GM12891 (cell line): Measurements from ENCODE around the gene ETNK2.

Experiments used
- DNase-seq: peaks from one replicate; pipeline ENCODE4 v3.0.0; 2011; ENCODE audit warnings: low spot score; ENCODE audit not compliant: insufficient read length
- FAIRE-seq: peaks from 2 replicates; lab custom pipeline; 2011; peaks lifted over from hg19 to GRCh38; lab: Jason Lieb, UNC
- PAX5 ChIP-seq: IDR thresholded peaks from 2 replicates; pipeline ENCODE4 v1.6.1; 2011; ENCODE audit warnings: low read length, moderate library complexity, mild to moderate bottlenecking; ENCODE audit not compliant: insufficient read depth, severe bottlenecking
- POLR2A ChIP-seq: IDR thresholded peaks from 2 replicates; pipeline ENCODE4 v1.6.1; 2011; ENCODE audit warnings: low read depth, low read length, control low read depth
- POLR2AphosphoS5 ChIP-seq: IDR thresholded peaks from 2 replicates; pipeline ENCODE4 v1.6.1; 2011; ENCODE audit warnings: low read depth, low read length, control low read depth
- POU2F2 ChIP-seq: IDR thresholded peaks from 2 replicates; pipeline ENCODE4 v1.6.1; 2011; ENCODE audit warnings: low read depth, mild to moderate bottlenecking, control low read depth, low read length, moderate library complexity
- SPI1 ChIP-seq: IDR thresholded peaks from 2 replicates; pipeline ENCODE4 v1.6.1; 2011; ENCODE audit warnings: low read depth, low read length, control low read depth
- TAF1 ChIP-seq: IDR thresholded peaks from 2 replicates; pipeline ENCODE4 v1.6.1; 2011; ENCODE audit warnings: low read depth, low read length, control low read depth

The ETNK2 gene

DNA sequence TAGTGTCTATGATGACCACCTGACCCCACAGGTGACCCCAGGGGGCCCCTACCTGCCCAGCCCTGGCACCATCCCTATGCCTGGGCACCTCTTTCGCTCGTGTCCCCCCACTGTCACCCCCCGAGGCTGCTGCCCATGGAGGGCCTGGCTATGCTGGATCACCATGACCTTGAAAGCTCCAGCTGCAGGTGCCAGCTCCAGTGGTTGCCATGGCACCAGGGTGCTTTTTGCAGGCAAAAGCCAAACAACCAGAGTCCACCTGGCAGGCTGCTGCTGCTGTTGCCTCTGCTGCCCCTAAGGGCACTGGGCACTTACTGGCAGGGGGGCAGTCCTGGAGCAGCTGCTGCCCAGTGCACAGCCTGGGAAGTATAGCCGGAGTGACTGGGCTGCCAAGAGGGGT, 21.7 kb downstream of the ETNK2 start:
- DNase-seq (no peak), FAIRE-seq (no peak)
- no peak for TF ChIP-seq POLR2AphosphoS5
- TF ChIP-seq TAF1: no peak
- no peak for TF ChIP-seq SPI1
- TF ChIP-seq PAX5: no peak
- TF ChIP-seq POU2F2: no peak
- no peak for TF ChIP-seq POLR2A

GRCh38 chr1:204128964-204129896, 22.6 kb downstream of the ETNK2 start:
- FAIRE-seq (peak; percentile 97), DNase-seq (peak; percentile 91)
- TF ChIP-seq TAF1 (no peak), POU2F2 (no peak), POLR2A (no peak), SPI1 (no peak), PAX5 (no peak), POLR2AphosphoS5 (no peak)

DNA sequence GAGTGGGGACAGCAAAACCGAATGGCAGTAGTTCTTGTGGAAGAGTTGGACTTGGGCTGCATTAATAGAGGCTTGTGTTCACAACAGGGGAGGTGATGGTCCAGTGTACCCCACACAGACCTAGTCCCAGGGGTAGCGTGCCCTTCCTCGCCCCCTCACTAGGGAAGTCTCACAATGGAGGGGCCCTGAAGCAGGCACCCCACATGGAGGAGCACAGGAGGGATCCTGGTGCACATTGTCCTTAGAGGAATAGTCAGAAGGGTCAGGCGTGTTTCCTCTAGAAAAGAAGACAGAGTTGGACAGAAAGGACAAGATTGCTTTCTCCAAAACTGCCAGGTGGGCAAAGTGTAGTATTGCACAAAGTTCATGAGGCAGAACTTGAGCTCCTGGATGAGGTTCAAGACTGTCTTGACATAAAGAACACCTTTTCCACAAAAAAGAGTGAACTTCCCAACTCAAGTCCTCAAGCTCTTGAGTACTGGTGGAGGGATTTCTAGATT, 23.3 kb downstream of the ETNK2 start:
- no peak for TF ChIP-seq TAF1
- TF ChIP-seq SPI1: no peak
- no peak for TF ChIP-seq POU2F2
- no peak for TF ChIP-seq POLR2AphosphoS5
- no peak for TF ChIP-seq POLR2A
- TF ChIP-seq PAX5: no peak
- DNase-seq: no peak
- no peak for FAIRE-seq

DNA sequence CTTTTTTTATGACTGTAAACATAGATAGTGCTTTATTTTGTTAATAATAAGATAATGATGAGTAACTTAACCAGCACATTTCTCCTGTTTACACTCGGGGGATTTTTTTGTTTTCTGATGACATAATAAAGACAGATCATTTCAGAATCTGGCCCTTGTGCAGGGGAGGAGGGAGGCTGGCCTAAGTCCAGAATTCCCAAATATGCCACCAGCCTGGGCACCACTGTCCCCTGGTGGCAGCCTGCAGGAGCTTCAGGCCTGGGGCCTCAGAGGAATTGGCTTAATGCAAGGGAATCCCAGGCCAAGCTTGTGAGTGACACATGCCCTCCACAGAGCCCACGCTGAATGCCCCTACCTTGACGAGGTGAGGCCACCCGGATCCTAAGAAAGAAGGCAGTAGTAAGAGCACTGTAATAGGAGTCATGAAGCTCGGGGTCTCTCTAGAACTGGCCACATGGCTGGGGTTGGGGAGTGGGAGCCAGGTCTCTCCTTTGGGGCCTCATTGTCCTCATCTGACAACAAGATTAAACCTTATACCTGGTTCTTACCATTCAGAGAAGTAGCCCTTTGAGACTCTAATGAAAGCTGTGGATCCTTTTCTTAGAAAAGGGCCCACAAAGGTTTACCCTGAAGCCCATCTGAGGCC, 24.1 kb downstream of the ETNK2 start:
- TF ChIP-seq TAF1: no peak
- no peak for TF ChIP-seq PAX5
- TF ChIP-seq SPI1: no peak
- no peak for TF ChIP-seq POLR2A
- TF ChIP-seq POU2F2: no peak
- TF ChIP-seq POLR2AphosphoS5: no peak
- FAIRE-seq (no peak), DNase-seq (no peak)

DNA sequence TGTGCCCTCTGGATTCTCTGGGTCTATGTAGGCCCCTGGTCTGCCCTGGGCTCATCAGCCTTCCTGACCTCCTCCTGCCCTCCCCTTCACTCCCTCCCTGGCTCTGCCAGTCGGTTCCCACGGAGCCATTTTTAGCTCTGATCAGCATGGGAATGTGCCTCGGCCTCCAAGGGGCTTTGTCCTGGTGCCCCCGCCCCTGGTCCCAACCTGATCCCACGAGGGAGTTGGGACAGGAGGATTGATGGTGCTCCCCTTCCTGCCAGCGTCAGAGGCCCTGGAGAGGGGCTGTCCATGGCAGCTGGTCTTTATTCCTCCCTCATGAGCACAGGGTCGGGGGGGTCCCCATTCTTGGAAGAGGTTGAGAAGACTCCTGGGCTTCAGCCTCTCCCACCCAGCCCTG, 24.9 kb downstream of the ETNK2 start:
- TF ChIP-seq PAX5: no peak
- no peak for TF ChIP-seq POLR2AphosphoS5
- TF ChIP-seq SPI1: no peak
- TF ChIP-seq POLR2A: no peak
- TF ChIP-seq TAF1: no peak
- no peak for TF ChIP-seq POU2F2
- FAIRE-seq (no peak), DNase-seq (no peak)

DNA sequence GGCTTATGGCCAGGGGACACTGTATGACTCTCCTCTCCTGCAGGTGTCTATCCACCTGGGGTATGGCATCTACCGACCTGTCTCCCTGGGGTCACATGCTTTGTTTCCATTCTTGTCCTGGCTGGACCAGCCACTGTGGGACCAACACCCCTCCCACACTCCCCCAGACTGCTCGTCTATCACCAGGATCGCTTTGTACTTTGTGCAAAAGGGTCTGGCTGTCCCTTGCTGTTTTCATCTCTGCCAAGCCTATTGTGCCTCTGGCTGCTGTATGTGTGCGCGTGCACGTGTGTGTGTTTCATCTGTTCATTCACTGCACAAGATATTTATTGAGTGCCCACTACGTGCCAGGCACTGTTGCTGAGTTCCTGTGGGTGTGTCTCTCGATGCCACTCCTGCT, 25.5 kb downstream of the ETNK2 start:
- TF ChIP-seq SPI1: no peak
- no peak for TF ChIP-seq PAX5
- no peak for TF ChIP-seq POLR2AphosphoS5
- no peak for TF ChIP-seq POU2F2
- no peak for TF ChIP-seq POLR2A
- no peak for TF ChIP-seq TAF1
- FAIRE-seq (no peak), DNase-seq (no peak)

GRCh38 chr1:204125759-204126351, 26.0 kb downstream of the ETNK2 start:
- FAIRE-seq (no peak), DNase-seq (no peak)
- TF ChIP-seq POLR2A: no peak
- no peak for TF ChIP-seq PAX5
- TF ChIP-seq POU2F2: no peak
- no peak for TF ChIP-seq TAF1
- TF ChIP-seq SPI1: no peak
- no peak for TF ChIP-seq POLR2AphosphoS5

DNA sequence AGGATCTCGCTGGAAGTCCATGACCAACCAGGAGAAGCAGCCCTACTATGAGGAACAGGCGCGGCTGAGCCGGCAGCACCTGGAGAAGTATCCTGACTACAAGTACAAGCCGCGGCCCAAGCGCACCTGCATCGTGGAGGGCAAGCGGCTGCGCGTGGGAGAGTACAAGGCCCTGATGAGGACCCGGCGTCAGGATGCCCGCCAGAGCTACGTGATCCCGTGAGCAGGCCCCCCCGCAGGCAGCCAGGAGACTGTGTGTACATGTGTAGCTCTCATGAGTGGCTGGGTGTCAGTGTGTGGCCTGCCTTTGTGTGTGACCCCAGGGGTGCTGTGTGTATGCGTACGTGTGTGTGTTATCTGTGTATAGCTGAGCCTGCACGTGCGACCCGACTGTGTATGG, 27.2 kb downstream of the ETNK2 start:
- no peak for FAIRE-seq

DNA sequence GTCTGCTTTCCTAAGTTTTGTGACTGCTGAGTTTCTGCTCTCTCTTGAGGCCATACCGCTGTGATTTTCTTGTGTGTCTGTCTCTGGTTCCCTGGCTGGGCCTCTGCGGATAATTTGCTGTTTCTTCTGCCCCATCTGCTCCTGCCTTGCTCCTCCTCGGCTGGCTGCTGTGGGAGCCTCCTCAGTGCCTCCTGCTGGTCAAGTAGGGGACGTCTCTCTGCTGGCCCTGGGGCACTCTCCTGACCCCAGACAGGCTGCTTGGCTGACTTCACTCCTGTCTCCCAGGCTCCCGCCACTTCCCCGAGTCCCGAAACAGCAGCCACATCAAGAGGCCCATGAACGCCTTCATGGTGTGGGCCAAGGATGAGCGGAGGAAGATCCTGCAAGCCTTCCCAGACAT, 28.5 kb downstream of the ETNK2 start:
- no peak for TF ChIP-seq SPI1
- TF ChIP-seq POLR2AphosphoS5: no peak
- TF ChIP-seq POLR2A: no peak
- no peak for TF ChIP-seq TAF1
- TF ChIP-seq PAX5: no peak
- no peak for TF ChIP-seq POU2F2
- DNase-seq (peak; percentile 54), FAIRE-seq (no peak)

More for the DNA sequence above, 27.2 kb downstream of the ETNK2 start:
- DNase-seq: no peak
- no peak for TF ChIP-seq POLR2A
- no peak for TF ChIP-seq TAF1
- no peak for TF ChIP-seq POU2F2
- no peak for TF ChIP-seq POLR2AphosphoS5
- no peak for TF ChIP-seq SPI1
- no peak for TF ChIP-seq PAX5
